Prostate gland (tissue), 2 donors: ENCODE results near the gene ZP3.

ENCODE experiments used
- POLR2A ChIP-seq: fragments of 450-650 bp; IDR thresholded peaks from one replicate; pipeline ENCODE4 v1.6.1; 2016; ENCODE audit warnings: antibody characterized with exemption, mild to moderate bottlenecking
- POLR2AphosphoS5 ChIP-seq: sonication (generic); formaldehyde crosslinking; IDR thresholded peaks from one replicate; pipeline ENCODE4 v1.6.1; 2017; ENCODE audit warnings: antibody characterized with exemption
- TF ChIP-seq, protein P1 (sequence below), 4 experiments: fragments of 200-600 bp in 2 of 4; fragments of 450-650 bp in 2 of 4; sonication (generic) in 2 of 4; IDR thresholded peaks; 1 replicate in 3 of 4; 2 replicates in 1 of 4; pipeline ENCODE4 v1.5.1; 2016 to 2019; ENCODE audit warnings: antibody characterized with exemption in 4 of 4, mild to moderate bottlenecking in 2 of 4, moderate library complexity in 2 of 4

DNA sequence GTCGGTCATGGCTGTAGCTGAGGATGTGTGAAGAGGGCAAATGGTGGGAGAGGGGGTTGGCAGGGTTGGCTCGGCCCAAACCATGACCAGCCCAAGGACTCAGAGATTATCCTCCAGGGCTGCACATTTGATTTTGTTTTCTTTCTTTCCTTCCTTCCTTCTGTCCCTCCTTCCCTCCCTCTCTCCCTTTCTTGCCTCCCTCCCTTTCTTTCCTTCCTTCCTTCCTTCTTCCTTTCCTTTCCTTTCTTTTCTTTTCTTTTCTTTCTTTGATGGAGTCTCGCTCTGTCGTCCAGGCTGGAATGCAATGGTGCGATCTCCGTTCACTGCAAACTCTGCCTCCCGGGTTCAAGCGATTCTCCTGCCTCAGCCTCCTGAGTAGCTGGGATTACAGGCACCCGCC, 19.0 kb upstream of the ZP3 start:
- TF ChIP-seq, protein P1, sequence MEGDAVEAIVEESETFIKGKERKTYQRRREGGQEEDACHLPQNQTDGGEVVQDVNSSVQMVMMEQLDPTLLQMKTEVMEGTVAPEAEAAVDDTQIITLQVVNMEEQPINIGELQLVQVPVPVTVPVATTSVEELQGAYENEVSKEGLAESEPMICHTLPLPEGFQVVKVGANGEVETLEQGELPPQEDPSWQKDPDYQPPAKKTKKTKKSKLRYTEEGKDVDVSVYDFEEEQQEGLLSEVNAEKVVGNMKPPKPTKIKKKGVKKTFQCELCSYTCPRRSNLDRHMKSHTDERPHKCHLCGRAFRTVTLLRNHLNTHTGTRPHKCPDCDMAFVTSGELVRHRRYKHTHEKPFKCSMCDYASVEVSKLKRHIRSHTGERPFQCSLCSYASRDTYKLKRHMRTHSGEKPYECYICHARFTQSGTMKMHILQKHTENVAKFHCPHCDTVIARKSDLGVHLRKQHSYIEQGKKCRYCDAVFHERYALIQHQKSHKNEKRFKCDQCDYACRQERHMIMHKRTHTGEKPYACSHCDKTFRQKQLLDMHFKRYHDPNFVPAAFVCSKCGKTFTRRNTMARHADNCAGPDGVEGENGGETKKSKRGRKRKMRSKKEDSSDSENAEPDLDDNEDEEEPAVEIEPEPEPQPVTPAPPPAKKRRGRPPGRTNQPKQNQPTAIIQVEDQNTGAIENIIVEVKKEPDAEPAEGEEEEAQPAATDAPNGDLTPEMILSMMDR (IDR thresholded peaks at IDR 0.05) = no peak
- TF ChIP-seq POLR2A (no peak), POLR2AphosphoS5 (no peak)
